ENCODE results near the gene LHCGR. TPM values are rescaled to one million over a fixed set of nuclear protein-coding genes. Genes with fewer than 3 reads are reported as not detected.
A peak's percentile ranks its signal among the peaks of the same experiment; 100 is the strongest.

The LHCGR gene
- total RNA-seq: not detected in 2 replicates
- not detected for polyA plus RNA-seq (2012)

GRCh38 chr2:48755473-48755872, at the start of gene LHCGR:
TSS of gene LHCGR (minus strand) at chr2:48755724. CDS start at chr2:48755671, 53 bp downstream.
- no peak for DNase-seq (ENCODE audit: low read depth)

GRCh38 chr2:48799601-48800000, 44.1 kb upstream of the LHCGR start:
- DNase-seq (ENCODE audit: low read depth): peak; percentile 6

- no peak for DNase-seq (ENCODE audit: low read depth)
Observed at GRCh38 chr2:48795065-48795464, 39.5 kb upstream of the LHCGR start.

GRCh38 chr2:48793671-48794070, 38.1 kb upstream of the LHCGR start:
- DNase-seq (ENCODE audit: low read depth): no peak

- no peak for DNase-seq (ENCODE audit: low read depth)
Observed at GRCh38 chr2:48792030-48792429, 36.5 kb upstream of the LHCGR start.

GRCh38 chr2:48790407-48791170, 35.1 kb upstream of the LHCGR start:
- DNase-seq (ENCODE audit: low read depth): no peak

- DNase-seq (ENCODE audit: low read depth): no peak
Observed at GRCh38 chr2:48787580-48787979, 32.1 kb upstream of the LHCGR start.

GRCh38 chr2:48781366-48781765, 25.8 kb upstream of the LHCGR start:
- DNase-seq (ENCODE audit: low read depth): no peak

GRCh38 chr2:48779019-48779716, 23.6 kb upstream of the LHCGR start:
- DNase-seq (ENCODE audit: low read depth): no peak

- DNase-seq (ENCODE audit: low read depth): no peak
Observed at GRCh38 chr2:48774251-48774650, 18.7 kb upstream of the LHCGR start.

- DNase-seq (ENCODE audit: low read depth): no peak
Observed at GRCh38 chr2:48771241-48772014, 15.9 kb upstream of the LHCGR start.

- no peak for DNase-seq (ENCODE audit: low read depth)
Observed at GRCh38 chr2:48770181-48770580, 14.7 kb upstream of the LHCGR start.

GRCh38 chr2:48768669-48769068, 13.1 kb upstream of the LHCGR start:
- DNase-seq (ENCODE audit: low read depth): no peak

GRCh38 chr2:48767330-48767729, 11.8 kb upstream of the LHCGR start:
- no peak for DNase-seq (ENCODE audit: low read depth)

GRCh38 chr2:48760826-48761225, 5.3 kb upstream of the LHCGR start:
- no peak for DNase-seq (ENCODE audit: low read depth)

- no peak for DNase-seq (ENCODE audit: low read depth)
Observed at GRCh38 chr2:48759682-48760081, 4.2 kb upstream of the LHCGR start.

- no peak for DNase-seq (ENCODE audit: low read depth)
Observed at GRCh38 chr2:48756289-48756688, 765 bp upstream of the LHCGR start.

GRCh38 chr2:48754874-48755273, 650 bp downstream of the LHCGR start:
- DNase-seq (ENCODE audit: low read depth): no peak

GRCh38 chr2:48753228-48753627, 2.3 kb downstream of the LHCGR start:
- no peak for DNase-seq (ENCODE audit: low read depth)

GRCh38 chr2:48750128-48750739, 5.3 kb downstream of the LHCGR start:
- no peak for DNase-seq (ENCODE audit: low read depth)

- peak; percentile 23 for DNase-seq (ENCODE audit: low read depth)
Observed at GRCh38 chr2:48749291-48750127, 6.0 kb downstream of the LHCGR start.
